GM12874 (cell line): ENCODE results near the gene KCNIP1.

Source experiments
- CTCF ChIP-seq: IDR thresholded peaks from 2 replicates; pipeline ENCODE4 v1.5.1; 2011; ENCODE audit warnings: low read depth, mild to moderate bottlenecking, control low read depth, low read length, moderate library complexity; ENCODE audit not compliant: insufficient read depth

KCNIP1 gene

GRCh38 chr5:170501361-170501760, 2.5 kb upstream of the KCNIP1 start:
- TF ChIP-seq CTCF, result no peak

GRCh38 chr5:170501931-170502330, 1.9 kb upstream of the KCNIP1 start:
- TF ChIP-seq CTCF, result no peak

- TF ChIP-seq CTCF, result no peak
These were observed 921 bp downstream of the KCNIP1 start for GRCh38 chr5:170504616-170505266.

GRCh38 chr5:170508036-170508435, 4.2 kb downstream of the KCNIP1 start:
- no peak for TF ChIP-seq CTCF

- no peak for TF ChIP-seq CTCF
These were observed 5.0 kb downstream of the KCNIP1 start for GRCh38 chr5:170508660-170509347.

- TF ChIP-seq CTCF, result no peak
These were observed 5.5 kb downstream of the KCNIP1 start for GRCh38 chr5:170509348-170509660.

GRCh38 chr5:170510126-170510525, 6.3 kb downstream of the KCNIP1 start:
- no peak for TF ChIP-seq CTCF
